K562 (cell line): Measurements from ENCODE around the gene SDC3. TPM values are rescaled to one million over a fixed set of nuclear protein-coding genes. Genes with fewer than 3 reads are reported as not detected.
A peak's percentile ranks its signal among the peaks of the same experiment; 100 is the strongest.

Experiments
- ASH1L ChIP-seq: fragments of 450-650 bp; IDR thresholded peaks from 2 replicates; pipeline ENCODE4 v1.6.1; 2018; ENCODE audit warnings: borderline replicate concordance, mild to moderate bottlenecking, low read depth; ENCODE audit not compliant: partially characterized antibody
- BACH1 ChIP-seq: fragments of 200-800 bp; sonication (Bioruptor generic); IDR thresholded peaks from 2 replicates; pipeline ENCODE4 v1.6.1; 2016; ENCODE audit warnings: missing genetic modification characterization, missing compliant biosample characterization
- EP300 ChIP-seq: IDR thresholded peaks from 2 replicates; pipeline ENCODE4 v1.6.1; 2012; ENCODE audit warnings: low read length, improper control_type of control experiment
- MAFF ChIP-seq: IDR thresholded peaks from 2 replicates; pipeline ENCODE4 v1.6.1; 2012; ENCODE audit warnings: low read length, improper control_type of control experiment
- MEF2A ChIP-seq: IDR thresholded peaks from 2 replicates; pipeline ENCODE4 v1.6.1; 2011; ENCODE audit warnings: low read depth, mild to moderate bottlenecking, low read length, moderate library complexity; ENCODE audit not compliant: control insufficient read depth
- MIER1 ChIP-seq: fragments of 450-650 bp; IDR thresholded peaks from 2 replicates; pipeline ENCODE4 v1.6.1; 2016; ENCODE audit warnings: antibody characterized with exemption, mild to moderate bottlenecking, low read depth
- MYBL2 ChIP-seq, 2 experiments: fragments of 450-650 bp in 1 of 2; sonication (generic) in 1 of 2; formaldehyde crosslinking in 1 of 2; IDR thresholded peaks; 2 replicates each; pipeline versions ENCODE4 v1.6.1 to v1.8.1; 2017 to 2022; ENCODE audit warnings: borderline replicate concordance in 1 of 2, inconsistent platforms in 1 of 2, low read depth in 1 of 2, mild to moderate bottlenecking in 1 of 2, missing genetic modification reagents in 1 of 2, moderate library complexity in 1 of 2
- POU5F1 ChIP-seq: fragments of 150-350 bp; IDR thresholded peaks from 2 replicates; pipeline ENCODE4 v1.6.1; 2014; ENCODE audit warnings: borderline replicate concordance, low read length, low read depth, mild to moderate bottlenecking; ENCODE audit not compliant: partially characterized antibody
- PTBP1 ChIP-seq: fragments of 200-400 bp; formaldehyde crosslinking; IDR thresholded peaks from 2 replicates; pipeline ENCODE4 v1.6.1; 2017; ENCODE audit warnings: low read depth, low read length
- SUPT5H ChIP-seq: fragments of 450-650 bp; IDR thresholded peaks from 2 replicates; pipeline ENCODE4 v1.6.1; 2016
- XRCC3 ChIP-seq: fragments of 450-650 bp; IDR thresholded peaks from 2 replicates; pipeline ENCODE4 v1.6.1; 2017; ENCODE audit warnings: mild to moderate bottlenecking, moderate library complexity
- ZNF224 ChIP-seq: sonication (generic); formaldehyde crosslinking; IDR thresholded peaks from 2 replicates; pipeline ENCODE4 v1.8.0; 2022; ENCODE audit warnings: mild to moderate bottlenecking, missing genetic modification reagents
- polyA plus RNA-seq, 8 experiments: library from polyadenylated mRNA; depleted of rRNA in 4 of 8; stranded (reverse) in 5 of 8; unstranded in 3 of 8; fragments of >200 nt; fragmentation: Nextera tagmentation in 2 of 8; fragmentation: Illumina TruSeq in 1 of 8; extraction: Ambion mirVana in 2 of 8; extraction: Trizol in 1 of 8; gene quantifications; 2 replicates each; pipeline versions ENCODE4 v1.2.1 to v1.2.3, GENCODE V29; 2011 to 2014; ENCODE audit warnings: inconsistent platforms in 1 of 8, missing spikeins in 1 of 8
- total RNA-seq, 7 experiments: library from RNA; depleted of rRNA in 6 of 7; stranded (reverse); fragments of >200 nt in 6 of 7; fragmentation: Illumina TruSeq in 2 of 7; extraction: Trizol in 2 of 7; gene quantifications; 2 replicates each; pipeline versions ENCODE4 v1.2.1 to v1.2.3, GENCODE V29; 2011 to 2021; ENCODE audit warnings: low replicate concordance in 1 of 7
- TF ChIP-seq, protein P1 (sequence below): fragments of 450-650 bp; IDR thresholded peaks from 2 replicates; pipeline ENCODE4 v1.6.1; 2017; ENCODE audit warnings: antibody characterized with exemption, mild to moderate bottlenecking
- TF ChIP-seq, protein P2 (sequence below): IDR thresholded peaks from 2 replicates; pipeline ENCODE4 v1.6.1; 2012; ENCODE audit warnings: low read depth, low read length, improper control_type of control experiment, borderline replicate concordance
- TF ChIP-seq, protein P3 (sequence below): fragments of 200-800 bp; sonication (Bioruptor generic); IDR thresholded peaks from 2 replicates; pipeline ENCODE4 v1.6.1; 2017; ENCODE audit warnings: missing genetic modification characterization, missing compliant biosample characterization
- TF ChIP-seq, protein P4 (sequence below): sonication (generic); formaldehyde crosslinking; IDR thresholded peaks from 2 replicates; pipeline ENCODE4 v1.8.0; 2023; ENCODE audit warnings: mild to moderate bottlenecking, missing genetic modification reagents

Gene SDC3
- total and polyA plus RNA-seq, 9 of the 15 experiments (the other 6 are each of a cell fraction or from before 2014, with no cell fraction given) = 0.38 to 44.1 (median 12.1) TPM

DNA sequence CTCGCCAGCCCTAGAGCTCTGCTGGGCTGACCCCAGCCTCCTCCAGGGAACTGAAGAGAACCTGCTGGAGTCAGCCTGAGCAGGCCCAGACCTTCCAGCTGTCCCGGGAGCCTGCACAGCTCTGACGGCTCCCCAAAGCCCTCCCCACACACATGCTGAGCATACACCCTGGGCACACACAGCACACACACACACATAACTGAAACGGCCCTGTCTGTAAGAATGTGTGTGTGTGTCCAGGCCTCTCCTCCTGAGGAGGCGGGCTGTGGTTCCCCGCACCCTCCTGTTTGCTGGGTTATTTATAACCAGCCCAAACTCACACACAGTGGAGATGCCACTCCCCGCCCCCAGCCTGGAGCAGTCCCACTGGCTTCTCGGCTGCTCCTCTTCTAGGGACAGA lies 20.2 kb downstream of the SDC3 start (continued):
- TF ChIP-seq PTBP1 (no peak), MEF2A (peak; percentile 61; the same call in 1 of the 2 replicates), SUPT5H (0 out of 2 replicates have a peak, but pooled peaks have one; percentile 14), POU5F1 (no peak), MAFF (no peak), ASH1L (no peak), ZNF224 (CRISPR knock-in tag) (no peak), BACH1 (tag) (no peak), EP300 (peak; percentile 33; the same call in 1 of the 2 replicates), MIER1 (no peak), MYBL2 (IDR thresholded peaks at IDR 0.05; ENCODE audit: low read depth) (no peak), MYBL2 (CRISPR knock-in tag; IDR thresholded peaks at IDR 0.05; ENCODE audit: borderline replicate concordance) (no peak), XRCC3 (no peak)
- TF ChIP-seq, protein P1, sequence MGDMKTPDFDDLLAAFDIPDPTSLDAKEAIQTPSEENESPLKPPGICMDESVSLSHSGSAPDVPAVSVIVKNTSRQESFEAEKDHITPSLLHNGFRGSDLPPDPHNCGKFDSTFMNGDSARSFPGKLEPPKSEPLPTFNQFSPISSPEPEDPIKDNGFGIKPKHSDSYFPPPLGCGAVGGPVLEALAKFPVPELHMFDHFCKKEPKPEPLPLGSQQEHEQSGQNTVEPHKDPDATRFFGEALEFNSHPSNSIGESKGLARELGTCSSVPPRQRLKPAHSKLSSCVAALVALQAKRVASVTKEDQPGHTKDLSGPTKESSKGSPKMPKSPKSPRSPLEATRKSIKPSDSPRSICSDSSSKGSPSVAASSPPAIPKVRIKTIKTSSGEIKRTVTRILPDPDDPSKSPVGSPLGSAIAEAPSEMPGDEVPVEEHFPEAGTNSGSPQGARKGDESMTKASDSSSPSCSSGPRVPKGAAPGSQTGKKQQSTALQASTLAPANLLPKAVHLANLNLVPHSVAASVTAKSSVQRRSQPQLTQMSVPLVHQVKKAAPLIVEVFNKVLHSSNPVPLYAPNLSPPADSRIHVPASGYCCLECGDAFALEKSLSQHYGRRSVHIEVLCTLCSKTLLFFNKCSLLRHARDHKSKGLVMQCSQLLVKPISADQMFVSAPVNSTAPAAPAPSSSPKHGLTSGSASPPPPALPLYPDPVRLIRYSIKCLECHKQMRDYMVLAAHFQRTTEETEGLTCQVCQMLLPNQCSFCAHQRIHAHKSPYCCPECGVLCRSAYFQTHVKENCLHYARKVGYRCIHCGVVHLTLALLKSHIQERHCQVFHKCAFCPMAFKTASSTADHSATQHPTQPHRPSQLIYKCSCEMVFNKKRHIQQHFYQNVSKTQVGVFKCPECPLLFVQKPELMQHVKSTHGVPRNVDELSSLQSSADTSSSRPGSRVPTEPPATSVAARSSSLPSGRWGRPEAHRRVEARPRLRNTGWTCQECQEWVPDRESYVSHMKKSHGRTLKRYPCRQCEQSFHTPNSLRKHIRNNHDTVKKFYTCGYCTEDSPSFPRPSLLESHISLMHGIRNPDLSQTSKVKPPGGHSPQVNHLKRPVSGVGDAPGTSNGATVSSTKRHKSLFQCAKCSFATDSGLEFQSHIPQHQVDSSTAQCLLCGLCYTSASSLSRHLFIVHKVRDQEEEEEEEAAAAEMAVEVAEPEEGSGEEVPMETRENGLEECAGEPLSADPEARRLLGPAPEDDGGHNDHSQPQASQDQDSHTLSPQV = peak; percentile 51; the same call in 1 of the 2 replicates
- TF ChIP-seq, protein P2, sequence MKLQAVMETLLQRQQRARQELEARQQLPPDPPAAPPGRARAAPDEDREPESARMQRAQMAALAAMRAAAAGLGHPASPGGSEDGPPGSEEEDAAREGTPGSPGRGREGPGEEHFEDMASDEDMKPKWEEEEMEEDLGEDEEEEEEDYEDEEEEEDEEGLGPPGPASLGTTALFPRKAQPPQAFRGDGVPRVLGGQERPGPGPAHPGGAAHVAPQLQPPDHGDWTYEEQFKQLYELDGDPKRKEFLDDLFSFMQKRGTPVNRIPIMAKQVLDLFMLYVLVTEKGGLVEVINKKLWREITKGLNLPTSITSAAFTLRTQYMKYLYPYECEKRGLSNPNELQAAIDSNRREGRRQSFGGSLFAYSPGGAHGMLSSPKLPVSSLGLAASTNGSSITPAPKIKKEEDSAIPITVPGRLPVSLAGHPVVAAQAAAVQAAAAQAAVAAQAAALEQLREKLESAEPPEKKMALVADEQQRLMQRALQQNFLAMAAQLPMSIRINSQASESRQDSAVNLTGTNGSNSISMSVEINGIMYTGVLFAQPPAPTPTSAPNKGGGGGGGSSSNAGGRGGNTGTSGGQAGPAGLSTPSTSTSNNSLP = no peak
- TF ChIP-seq, protein P3, sequence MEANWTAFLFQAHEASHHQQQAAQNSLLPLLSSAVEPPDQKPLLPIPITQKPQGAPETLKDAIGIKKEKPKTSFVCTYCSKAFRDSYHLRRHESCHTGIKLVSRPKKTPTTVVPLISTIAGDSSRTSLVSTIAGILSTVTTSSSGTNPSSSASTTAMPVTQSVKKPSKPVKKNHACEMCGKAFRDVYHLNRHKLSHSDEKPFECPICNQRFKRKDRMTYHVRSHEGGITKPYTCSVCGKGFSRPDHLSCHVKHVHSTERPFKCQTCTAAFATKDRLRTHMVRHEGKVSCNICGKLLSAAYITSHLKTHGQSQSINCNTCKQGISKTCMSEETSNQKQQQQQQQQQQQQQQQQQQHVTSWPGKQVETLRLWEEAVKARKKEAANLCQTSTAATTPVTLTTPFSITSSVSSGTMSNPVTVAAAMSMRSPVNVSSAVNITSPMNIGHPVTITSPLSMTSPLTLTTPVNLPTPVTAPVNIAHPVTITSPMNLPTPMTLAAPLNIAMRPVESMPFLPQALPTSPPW (CRISPR knock-in tag) = peak; percentile 58
- TF ChIP-seq, protein P4, sequence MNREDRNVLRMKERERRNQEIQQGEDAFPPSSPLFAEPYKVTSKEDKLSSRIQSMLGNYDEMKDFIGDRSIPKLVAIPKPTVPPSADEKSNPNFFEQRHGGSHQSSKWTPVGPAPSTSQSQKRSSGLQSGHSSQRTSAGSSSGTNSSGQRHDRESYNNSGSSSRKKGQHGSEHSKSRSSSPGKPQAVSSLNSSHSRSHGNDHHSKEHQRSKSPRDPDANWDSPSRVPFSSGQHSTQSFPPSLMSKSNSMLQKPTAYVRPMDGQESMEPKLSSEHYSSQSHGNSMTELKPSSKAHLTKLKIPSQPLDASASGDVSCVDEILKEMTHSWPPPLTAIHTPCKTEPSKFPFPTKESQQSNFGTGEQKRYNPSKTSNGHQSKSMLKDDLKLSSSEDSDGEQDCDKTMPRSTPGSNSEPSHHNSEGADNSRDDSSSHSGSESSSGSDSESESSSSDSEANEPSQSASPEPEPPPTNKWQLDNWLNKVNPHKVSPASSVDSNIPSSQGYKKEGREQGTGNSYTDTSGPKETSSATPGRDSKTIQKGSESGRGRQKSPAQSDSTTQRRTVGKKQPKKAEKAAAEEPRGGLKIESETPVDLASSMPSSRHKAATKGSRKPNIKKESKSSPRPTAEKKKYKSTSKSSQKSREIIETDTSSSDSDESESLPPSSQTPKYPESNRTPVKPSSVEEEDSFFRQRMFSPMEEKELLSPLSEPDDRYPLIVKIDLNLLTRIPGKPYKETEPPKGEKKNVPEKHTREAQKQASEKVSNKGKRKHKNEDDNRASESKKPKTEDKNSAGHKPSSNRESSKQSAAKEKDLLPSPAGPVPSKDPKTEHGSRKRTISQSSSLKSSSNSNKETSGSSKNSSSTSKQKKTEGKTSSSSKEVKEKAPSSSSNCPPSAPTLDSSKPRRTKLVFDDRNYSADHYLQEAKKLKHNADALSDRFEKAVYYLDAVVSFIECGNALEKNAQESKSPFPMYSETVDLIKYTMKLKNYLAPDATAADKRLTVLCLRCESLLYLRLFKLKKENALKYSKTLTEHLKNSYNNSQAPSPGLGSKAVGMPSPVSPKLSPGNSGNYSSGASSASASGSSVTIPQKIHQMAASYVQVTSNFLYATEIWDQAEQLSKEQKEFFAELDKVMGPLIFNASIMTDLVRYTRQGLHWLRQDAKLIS (CRISPR knock-in tag) = 0 out of 2 replicates have a peak, but pooled peaks have one; percentile 13
